GM12878 (cell line): ENCODE results near the gene ACTL7A.

Experiments
- CHD2 ChIP-seq: IDR thresholded peaks from 2 replicates; pipeline ENCODE4 v1.6.1; 2011; ENCODE audit warnings: low read depth, low read length, improper control_type of control experiment, borderline replicate concordance
- JUNB ChIP-seq: IDR thresholded peaks from 2 replicates; pipeline ENCODE4 v1.6.1; 2016; ENCODE audit warnings: antibody characterized with exemption, mild to moderate bottlenecking
- MTA3 ChIP-seq: IDR thresholded peaks from 2 replicates; pipeline ENCODE4 v1.6.1; 2012; ENCODE audit warnings: low read length, inconsistent platforms, borderline replicate concordance
- NR2F1 ChIP-seq: fragments of 450-650 bp; conservative IDR thresholded peaks from 2 replicates; pipeline ENCODE4 v1.6.1; 2017; ENCODE audit warnings: mild to moderate bottlenecking
- NRF1 ChIP-seq: conservative IDR thresholded peaks from 2 replicates; pipeline ENCODE4 v1.6.1; 2011; ENCODE audit warnings: mild to moderate bottlenecking, low read depth, low read length, improper control_type of control experiment
- POLR2A ChIP-seq: IDR thresholded peaks from 2 replicates; pipeline ENCODE4 v1.6.1; 2011; ENCODE audit warnings: low read depth, mild to moderate bottlenecking, low read length
- SMARCA5 ChIP-seq: fragments of 450-650 bp; IDR thresholded peaks from 2 replicates; pipeline ENCODE4 v1.6.1; 2017; ENCODE audit warnings: mild to moderate bottlenecking
- SP1 ChIP-seq: IDR thresholded peaks from one replicate; pipeline ENCODE4 v1.6.1; 2011; ENCODE audit warnings: low read depth, low read length
- ZNF24 ChIP-seq: fragments of 450-650 bp; IDR thresholded peaks from 2 replicates; pipeline ENCODE4 v1.6.1; 2017; ENCODE audit warnings: antibody characterized with exemption, mild to moderate bottlenecking
- TF ChIP-seq, protein P1 (sequence below), 3 experiments: IDR thresholded peaks in 2 of 3; conservative IDR thresholded peaks in 1 of 3; 2 replicates each; pipeline ENCODE4 v1.5.1; 2011; ENCODE audit warnings: low read depth in 3 of 3, low read length in 3 of 3, mild to moderate bottlenecking in 3 of 3, control low read depth in 2 of 3, moderate library complexity in 2 of 3, inconsistent platforms in 1 of 3, mixed read lengths in 1 of 3; ENCODE audit not compliant: control insufficient read depth in 2 of 3, insufficient read depth in 1 of 3; ENCODE audit errors: extremely low read depth in 1 of 3
- TF ChIP-seq, protein P2 (sequence below): IDR thresholded peaks from 2 replicates; pipeline ENCODE4 v1.6.1; 2011; ENCODE audit warnings: low read depth, low read length, improper control_type of control experiment, borderline replicate concordance
- TF ChIP-seq, protein P3 (sequence below): IDR thresholded peaks from 2 replicates; pipeline ENCODE4 v1.6.1; 2012; ENCODE audit warnings: low read depth, low read length, improper control_type of control experiment
- TF ChIP-seq, protein P4 (sequence below): IDR thresholded peaks from 2 replicates; pipeline ENCODE4 v1.6.1; 2012; ENCODE audit warnings: low read length, inconsistent platforms

DNA sequence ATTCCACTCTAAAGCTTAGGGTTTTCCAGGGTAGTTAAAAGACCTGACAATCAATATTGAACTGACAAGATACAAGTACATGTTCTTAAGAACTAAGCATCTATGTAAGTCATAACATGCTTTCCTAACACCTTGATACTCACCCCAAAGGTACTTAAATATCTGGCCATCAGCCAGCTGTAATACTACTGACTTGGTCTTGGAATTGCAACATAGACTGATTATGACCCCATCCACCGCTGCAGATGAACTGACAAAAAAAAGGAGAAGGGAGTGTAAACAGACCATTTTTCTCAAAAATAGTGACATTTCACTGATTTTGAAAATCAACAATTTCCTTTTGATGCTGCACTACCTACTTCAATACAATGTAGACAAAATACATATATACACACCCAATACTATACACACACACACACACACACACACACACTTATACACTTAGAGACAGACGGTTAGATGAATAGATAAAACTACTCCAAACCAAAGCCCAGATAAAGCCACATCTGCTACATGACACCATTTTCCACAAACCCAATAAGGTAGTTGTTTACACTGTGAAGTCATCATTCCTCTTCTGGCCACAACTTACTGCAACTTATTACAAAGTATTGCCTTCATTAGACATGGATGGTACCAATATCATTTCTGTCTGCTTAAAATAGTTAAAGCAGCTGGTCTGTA lies 41.5 kb downstream of the ACTL7A start:
- TF ChIP-seq, protein P1, sequence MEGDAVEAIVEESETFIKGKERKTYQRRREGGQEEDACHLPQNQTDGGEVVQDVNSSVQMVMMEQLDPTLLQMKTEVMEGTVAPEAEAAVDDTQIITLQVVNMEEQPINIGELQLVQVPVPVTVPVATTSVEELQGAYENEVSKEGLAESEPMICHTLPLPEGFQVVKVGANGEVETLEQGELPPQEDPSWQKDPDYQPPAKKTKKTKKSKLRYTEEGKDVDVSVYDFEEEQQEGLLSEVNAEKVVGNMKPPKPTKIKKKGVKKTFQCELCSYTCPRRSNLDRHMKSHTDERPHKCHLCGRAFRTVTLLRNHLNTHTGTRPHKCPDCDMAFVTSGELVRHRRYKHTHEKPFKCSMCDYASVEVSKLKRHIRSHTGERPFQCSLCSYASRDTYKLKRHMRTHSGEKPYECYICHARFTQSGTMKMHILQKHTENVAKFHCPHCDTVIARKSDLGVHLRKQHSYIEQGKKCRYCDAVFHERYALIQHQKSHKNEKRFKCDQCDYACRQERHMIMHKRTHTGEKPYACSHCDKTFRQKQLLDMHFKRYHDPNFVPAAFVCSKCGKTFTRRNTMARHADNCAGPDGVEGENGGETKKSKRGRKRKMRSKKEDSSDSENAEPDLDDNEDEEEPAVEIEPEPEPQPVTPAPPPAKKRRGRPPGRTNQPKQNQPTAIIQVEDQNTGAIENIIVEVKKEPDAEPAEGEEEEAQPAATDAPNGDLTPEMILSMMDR (IDR thresholded peaks at IDR 0.05 in 2 of 3, conservative IDR thresholded peaks at IDR 0.05 in 1 of 3; ENCODE audit: control insufficient read depth in 2 of 3, extremely low read depth in 1 of 3, insufficient read depth in 1 of 3, low read depth in 3 of 3, low read length in 3 of 3): no peak
- TF ChIP-seq, protein P2, sequence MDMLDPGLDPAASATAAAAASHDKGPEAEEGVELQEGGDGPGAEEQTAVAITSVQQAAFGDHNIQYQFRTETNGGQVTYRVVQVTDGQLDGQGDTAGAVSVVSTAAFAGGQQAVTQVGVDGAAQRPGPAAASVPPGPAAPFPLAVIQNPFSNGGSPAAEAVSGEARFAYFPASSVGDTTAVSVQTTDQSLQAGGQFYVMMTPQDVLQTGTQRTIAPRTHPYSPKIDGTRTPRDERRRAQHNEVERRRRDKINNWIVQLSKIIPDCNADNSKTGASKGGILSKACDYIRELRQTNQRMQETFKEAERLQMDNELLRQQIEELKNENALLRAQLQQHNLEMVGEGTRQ: no peak
- no peak for TF ChIP-seq NRF1
- TF ChIP-seq, protein P3, sequence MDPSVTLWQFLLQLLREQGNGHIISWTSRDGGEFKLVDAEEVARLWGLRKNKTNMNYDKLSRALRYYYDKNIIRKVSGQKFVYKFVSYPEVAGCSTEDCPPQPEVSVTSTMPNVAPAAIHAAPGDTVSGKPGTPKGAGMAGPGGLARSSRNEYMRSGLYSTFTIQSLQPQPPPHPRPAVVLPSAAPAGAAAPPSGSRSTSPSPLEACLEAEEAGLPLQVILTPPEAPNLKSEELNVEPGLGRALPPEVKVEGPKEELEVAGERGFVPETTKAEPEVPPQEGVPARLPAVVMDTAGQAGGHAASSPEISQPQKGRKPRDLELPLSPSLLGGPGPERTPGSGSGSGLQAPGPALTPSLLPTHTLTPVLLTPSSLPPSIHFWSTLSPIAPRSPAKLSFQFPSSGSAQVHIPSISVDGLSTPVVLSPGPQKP: no peak
- TF ChIP-seq NR2F1: no peak
- TF ChIP-seq ZNF24: no peak
- TF ChIP-seq MTA3: no peak
- no peak for TF ChIP-seq SMARCA5
- no peak for TF ChIP-seq SP1
- no peak for TF ChIP-seq CHD2
- no peak for TF ChIP-seq POLR2A
- TF ChIP-seq, protein P4, sequence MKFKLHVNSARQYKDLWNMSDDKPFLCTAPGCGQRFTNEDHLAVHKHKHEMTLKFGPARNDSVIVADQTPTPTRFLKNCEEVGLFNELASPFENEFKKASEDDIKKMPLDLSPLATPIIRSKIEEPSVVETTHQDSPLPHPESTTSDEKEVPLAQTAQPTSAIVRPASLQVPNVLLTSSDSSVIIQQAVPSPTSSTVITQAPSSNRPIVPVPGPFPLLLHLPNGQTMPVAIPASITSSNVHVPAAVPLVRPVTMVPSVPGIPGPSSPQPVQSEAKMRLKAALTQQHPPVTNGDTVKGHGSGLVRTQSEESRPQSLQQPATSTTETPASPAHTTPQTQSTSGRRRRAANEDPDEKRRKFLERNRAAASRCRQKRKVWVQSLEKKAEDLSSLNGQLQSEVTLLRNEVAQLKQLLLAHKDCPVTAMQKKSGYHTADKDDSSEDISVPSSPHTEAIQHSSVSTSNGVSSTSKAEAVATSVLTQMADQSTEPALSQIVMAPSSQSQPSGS: no peak
- no peak for TF ChIP-seq JUNB
